Measurements from ENCODE around the gene OR3A2.
"Not testable (repeated sequence)": the region's sequence is repeated elsewhere in the genome, so short reads cannot be mapped to it uniquely, and the experiment has no call there.

Gene OR3A2

GRCh38 chr17:3385869-3386816 lies at the start of gene OR3A2:
Gene OR3A2 (minus strand): TSS chr17:3386308.
- no peak for DNase-seq (ENCODE audit: low read depth)

GRCh38 chr17:3433741-3434140 lies 47.6 kb upstream of the OR3A2 start, which contains the start of gene OR1E2:
Gene OR1E2 (minus strand): TSS chr17:3433841. CDS start chr17:3433841, 0 bp downstream.
- DNase-seq (ENCODE audit: low read depth): no peak

GRCh38 chr17:3433215-3433614 lies 47.1 kb upstream of the OR3A2 start:
- DNase-seq (ENCODE audit: low read depth): not testable (repeated sequence)

GRCh38 chr17:3418222-3418621 lies 32.1 kb upstream of the OR3A2 start:
- DNase-seq (ENCODE audit: low read depth): no peak

- no peak for DNase-seq (ENCODE audit: low read depth)
These were observed 29.5 kb upstream of the OR3A2 start for GRCh38 chr17:3415610-3416009.

GRCh38 chr17:3412216-3412615 lies 26.1 kb upstream of the OR3A2 start:
- not testable (repeated sequence) for DNase-seq (ENCODE audit: low read depth)

- DNase-seq (ENCODE audit: low read depth): no peak
These were observed 25.0 kb upstream of the OR3A2 start, which contains the start of gene OR3A3 for GRCh38 chr17:3411070-3411469. Gene OR3A3 (plus strand): TSS chr17:3411370.

GRCh38 chr17:3403856-3404255 lies 17.7 kb upstream of the OR3A2 start:
- DNase-seq (ENCODE audit: low read depth): not testable (repeated sequence)

- DNase-seq (ENCODE audit: low read depth): no peak
These were observed 15.7 kb upstream of the OR3A2 start for GRCh38 chr17:3401786-3402185.

- DNase-seq (ENCODE audit: low read depth): no peak
These were observed 13.9 kb upstream of the OR3A2 start for GRCh38 chr17:3400055-3400454.

GRCh38 chr17:3398310-3398709 lies 12.2 kb upstream of the OR3A2 start, which contains the start of gene OR1E1:
Gene OR1E1 (minus strand): TSS chr17:3398410. CDS start chr17:3398410, 0 bp downstream.
- DNase-seq (ENCODE audit: low read depth): no peak

GRCh38 chr17:3397801-3398200 lies 11.7 kb upstream of the OR3A2 start:
- DNase-seq (ENCODE audit: low read depth): not testable (repeated sequence)

GRCh38 chr17:3389791-3390190 lies 3.7 kb upstream of the OR3A2 start:
- DNase-seq (ENCODE audit: low read depth): no peak

- DNase-seq (ENCODE audit: low read depth): no peak
These were observed 4.2 kb downstream of the OR3A2 start for GRCh38 chr17:3381957-3382356.

- no peak for DNase-seq (ENCODE audit: low read depth)
These were observed 7.8 kb downstream of the OR3A2 start for GRCh38 chr17:3378321-3378720.

- not testable (repeated sequence) for DNase-seq (ENCODE audit: low read depth)
These were observed 14.9 kb downstream of the OR3A2 start for GRCh38 chr17:3371167-3371566.

GRCh38 chr17:3342782-3343181 lies 43.3 kb downstream of the OR3A2 start:
- not testable (repeated sequence) for DNase-seq (ENCODE audit: low read depth)

- DNase-seq (ENCODE audit: low read depth): no peak
These were observed 50.2 kb downstream of the OR3A2 start for GRCh38 chr17:3335876-3336275.

GRCh38 chr17:3318336-3318735 lies 67.8 kb downstream of the OR3A2 start:
- no peak for DNase-seq (ENCODE audit: low read depth)

GRCh38 chr17:3316836-3317235 lies 69.3 kb downstream of the OR3A2 start:
- DNase-seq (ENCODE audit: low read depth): no peak

- DNase-seq (ENCODE audit: low read depth): no peak
These were observed 77.5 kb downstream of the OR3A2 start for GRCh38 chr17:3308603-3309002.

GRCh38 chr17:3298260-3298659 lies 87.8 kb downstream of the OR3A2 start, which contains the start of gene OR3A1:
Gene OR3A1 (minus strand): TSS chr17:3298360. CDS start chr17:3292582, 5,778 bp downstream.
- no peak for DNase-seq (ENCODE audit: low read depth)

- DNase-seq (ENCODE audit: low read depth): no peak
These were observed 90.5 kb downstream of the OR3A2 start for GRCh38 chr17:3295632-3296031.
